ENCODE results near the gene EMD.

Gene EMD

GRCh38 chrX:154403858-154404257 is 24.8 kb downstream of the EMD start:
- Histone ChIP-seq H3K4me1 (ENCODE audit: control insufficient read depth in 2 of 2, insufficient read depth in 1 of 2, low read depth in 1 of 2, low read length in 2 of 2) (peaks cover 4 to 8% of the 10 kb centered on the region in 2 donors), H4K91ac (ENCODE audit: low read depth, low read length, poor library complexity) (no peak overlapping the region), H3K14ac (ENCODE audit: low read length) (no peak overlapping the region), H3K79me1 (ENCODE audit: low read depth, low read length) (no peaks in the 10 kb centered on the region), H3K23ac (ENCODE audit: low read depth, low read length, poor library complexity) (no peak overlapping the region), H2BK5ac (ENCODE audit: low read length) (no peak overlapping the region), H3K27ac (replicated peaks; ENCODE audit: low read length) (no peak overlapping the region), H3K4ac (ENCODE audit: low read length) (no peak overlapping the region), H2BK120ac (ENCODE audit: low read depth, low read length) (no peak overlapping the region), H2AFZ (ENCODE audit: low read length) (no peak overlapping the region), H2BK12ac (ENCODE audit: low read length) (no peak overlapping the region), H3K18ac (ENCODE audit: low read length) (no peak overlapping the region), H3K36me3 (replicated peaks in 1 of 2; ENCODE audit: control insufficient read depth in 2 of 2, insufficient read depth in 2 of 2, low read length in 2 of 2) (peaks cover 18 to 26% of the 10 kb centered on the region in 2 donors), H3K4me3 (ENCODE audit: low read length in 2 of 2) (no peak overlapping the region), H3K27me3 (ENCODE audit: control insufficient read depth in 3 of 3, insufficient read depth in 3 of 3, low read depth in 1 of 3, low read length in 3 of 3) (no peaks in the 10 kb centered on the region), H3K4me2 (ENCODE audit: insufficient read depth, low read length, poor library complexity, severe bottlenecking) (no peak overlapping the region), H2BK15ac (ENCODE audit: low read length) (no peak overlapping the region), H3K9me3 (replicated peaks in 1 of 2; ENCODE audit: control insufficient read depth in 2 of 2, insufficient read depth in 1 of 2, low read depth in 1 of 2, low read length in 2 of 2) (no peaks in the 10 kb centered on the region), H3K9ac (ENCODE audit: low read depth, low read length, poor library complexity) (no peak overlapping the region), H2AK5ac (ENCODE audit: low read depth, low read length) (no peak overlapping the region), H4K8ac (ENCODE audit: low read depth, low read length) (no peak overlapping the region)
- no CpG with 5 or more reads among the region's 4 CpGs for WGBS, 2 donors (ENCODE audit: extremely low coverage in 2 of 2, insufficient read length in 2 of 2, insufficient replicate concordance in 1 of 2)
- DNase-seq (ENCODE audit: low spot score), result no peak

DNA sequence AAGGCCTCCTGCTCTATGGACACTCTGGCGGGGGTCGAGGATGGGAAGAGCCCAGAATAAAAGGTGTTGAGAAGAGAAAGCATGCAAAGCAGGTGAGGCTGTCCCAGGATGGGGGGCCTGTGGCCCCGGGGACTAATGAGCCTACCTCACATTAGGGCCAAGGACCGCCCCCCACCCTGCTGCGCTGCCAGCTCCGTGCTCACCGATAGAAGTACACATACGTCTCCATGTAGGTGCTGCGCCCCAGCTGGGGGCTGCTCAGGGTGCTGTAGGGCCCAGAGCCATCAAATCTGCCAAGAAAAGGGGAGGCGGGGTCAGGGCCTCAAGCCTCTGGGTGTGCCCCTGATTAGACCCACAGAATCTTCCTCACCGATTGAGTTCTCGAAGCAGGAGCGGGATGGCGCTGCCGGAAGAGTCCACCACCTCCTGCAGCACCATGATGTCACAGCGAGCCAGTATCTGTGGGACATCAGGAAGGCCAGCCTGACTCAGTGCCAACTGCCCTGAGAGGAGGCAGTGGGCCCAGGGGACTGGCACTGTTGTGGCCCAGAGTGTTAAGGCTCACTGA is 25.6 kb downstream of the EMD start:
- Histone ChIP-seq H2BK15ac (ENCODE audit: low read length) (no peak overlapping the region), H3K4me2 (ENCODE audit: insufficient read depth, low read length, poor library complexity, severe bottlenecking) (no peak overlapping the region), H3K4ac (ENCODE audit: low read length) (no peak overlapping the region), H2BK5ac (ENCODE audit: low read length) (no peak overlapping the region), H4K91ac (ENCODE audit: low read depth, low read length, poor library complexity) (no peak overlapping the region), H3K9ac (ENCODE audit: low read depth, low read length, poor library complexity) (no peak overlapping the region), H2AFZ (ENCODE audit: low read length) (no peak overlapping the region), H3K4me1 (ENCODE audit: control insufficient read depth in 2 of 2, insufficient read depth in 1 of 2, low read depth in 1 of 2, low read length in 2 of 2) (peaks cover 0 to 7% of the 10 kb centered on the region in 2 donors), H3K79me1 (ENCODE audit: low read depth, low read length) (no peaks in the 10 kb centered on the region), H3K27me3 (ENCODE audit: control insufficient read depth in 3 of 3, insufficient read depth in 3 of 3, low read depth in 1 of 3, low read length in 3 of 3) (no peaks in the 10 kb centered on the region), H3K9me3 (replicated peaks in 1 of 2; ENCODE audit: control insufficient read depth in 2 of 2, insufficient read depth in 1 of 2, low read depth in 1 of 2, low read length in 2 of 2) (no peaks in the 10 kb centered on the region), H2AK5ac (ENCODE audit: low read depth, low read length) (no peak overlapping the region), H3K27ac (replicated peaks; ENCODE audit: low read length) (no peak overlapping the region), H2BK12ac (ENCODE audit: low read length) (no peak overlapping the region), H3K36me3 (replicated peaks in 1 of 2; ENCODE audit: control insufficient read depth in 2 of 2, insufficient read depth in 2 of 2, low read length in 2 of 2) (peaks cover 11 to 17% of the 10 kb centered on the region in 2 donors), H2BK120ac (ENCODE audit: low read depth, low read length) (no peak overlapping the region), H3K23ac (ENCODE audit: low read depth, low read length, poor library complexity) (no peak overlapping the region), H3K4me3 (ENCODE audit: low read length in 2 of 2) (no peak overlapping the region), H3K14ac (ENCODE audit: low read length) (no peak overlapping the region), H3K18ac (ENCODE audit: low read length) (no peak overlapping the region), H4K8ac (ENCODE audit: low read depth, low read length) (no peak overlapping the region)
- DNase-seq (ENCODE audit: low spot score), result no peak
- no CpG with 5 or more reads among the region's 16 CpGs for WGBS, 2 donors (ENCODE audit: extremely low coverage in 2 of 2, insufficient read length in 2 of 2, insufficient replicate concordance in 1 of 2)

GRCh38 chrX:154408659-154409221 is 29.6 kb downstream of the EMD start:
- Histone ChIP-seq H3K18ac (ENCODE audit: low read length) (peak overlapping the region; percentile 27), H4K8ac (ENCODE audit: low read depth, low read length) (no peak overlapping the region), H2BK12ac (ENCODE audit: low read length) (peak overlapping the region; percentile 49), H2BK5ac (ENCODE audit: low read length) (no peak overlapping the region), H3K14ac (ENCODE audit: low read length) (no peak overlapping the region), H3K4me2 (ENCODE audit: insufficient read depth, low read length, poor library complexity, severe bottlenecking) (peak overlapping the region; percentile 14), H3K4me1 (ENCODE audit: control insufficient read depth in 2 of 2, insufficient read depth in 1 of 2, low read depth in 1 of 2, low read length in 2 of 2) (peaks cover 0 to 9% of the 10 kb centered on the region in 2 donors), H3K4ac (ENCODE audit: low read length) (no peak overlapping the region), H3K79me1 (ENCODE audit: low read depth, low read length) (no peaks in the 10 kb centered on the region), H3K4me3 (ENCODE audit: low read length in 2 of 2) (no peak overlapping the region), H3K23ac (ENCODE audit: low read depth, low read length, poor library complexity) (no peak overlapping the region), H4K91ac (ENCODE audit: low read depth, low read length, poor library complexity) (no peak overlapping the region), H2BK120ac (ENCODE audit: low read depth, low read length) (no peak overlapping the region), H2AK5ac (ENCODE audit: low read depth, low read length) (no peak overlapping the region), H3K9ac (ENCODE audit: low read depth, low read length, poor library complexity) (peak overlapping the region; percentile 3), H2BK15ac (ENCODE audit: low read length) (no peak overlapping the region), H2AFZ (ENCODE audit: low read length) (no peak overlapping the region), H3K27me3 (ENCODE audit: control insufficient read depth in 3 of 3, insufficient read depth in 3 of 3, low read depth in 1 of 3, low read length in 3 of 3) (no peaks in the 10 kb centered on the region), H3K36me3 (replicated peaks in 1 of 2; ENCODE audit: control insufficient read depth in 2 of 2, insufficient read depth in 2 of 2, low read length in 2 of 2) (peaks cover 5 to 8% of the 10 kb centered on the region in 2 donors), H3K9me3 (replicated peaks in 1 of 2; ENCODE audit: control insufficient read depth in 2 of 2, insufficient read depth in 1 of 2, low read depth in 1 of 2, low read length in 2 of 2) (no peaks in the 10 kb centered on the region), H3K27ac (replicated peaks; ENCODE audit: low read length) (peak overlapping the region; percentile 26)
- WGBS, 2 donors (ENCODE audit: extremely low coverage in 2 of 2, insufficient read length in 2 of 2, insufficient replicate concordance in 1 of 2), result no CpG with 5 or more reads among the region's 10 CpGs
- DNase-seq (ENCODE audit: low spot score), result no peak

DNA sequence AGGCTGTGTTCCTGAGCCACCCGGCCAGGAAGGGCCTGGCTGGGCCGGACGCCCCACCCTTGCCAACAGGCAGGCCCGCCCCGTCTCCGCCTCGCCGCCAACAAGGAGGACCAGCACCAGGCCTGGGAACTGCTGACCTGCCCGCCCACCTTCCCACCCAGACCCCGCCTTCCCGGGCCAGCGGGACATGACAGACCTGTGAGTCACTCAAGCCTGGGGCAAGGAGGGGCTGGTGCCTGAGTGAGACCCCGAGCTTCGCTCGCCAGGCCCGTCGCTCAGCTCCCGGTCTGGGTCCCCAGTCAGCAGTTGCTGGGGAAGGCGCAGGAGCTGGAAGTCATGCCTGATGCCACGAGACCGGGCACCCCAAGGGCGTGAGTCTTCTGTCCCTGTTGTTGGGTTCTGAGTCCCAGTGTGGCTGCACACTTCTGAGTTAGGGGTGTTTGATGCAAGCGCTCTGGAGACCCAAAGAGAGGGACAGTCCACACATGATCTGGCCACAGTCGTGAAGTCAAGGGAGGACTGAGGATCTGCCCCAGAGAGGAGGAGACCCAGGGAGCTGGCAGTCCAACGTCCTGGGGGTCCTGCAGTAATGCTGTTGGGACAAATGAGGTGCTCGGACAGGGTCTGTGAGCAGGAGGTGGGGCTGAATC is 30.3 kb downstream of the EMD start, which contains the start of gene DNASE1L1:
Gene DNASE1L1 (minus strand): TSS at position 33 of the 650 bp plus-strand sequence. CDS start 3,686 bp downstream, outside the sequence.
- peak within 1 kb of the TSS; percentile 14 for H3K4me2 ChIP-seq (ENCODE audit: insufficient read depth, low read length, poor library complexity, severe bottlenecking)
- no peak within 1 kb of the TSS for H4K8ac ChIP-seq (ENCODE audit: low read depth, low read length)
- no peak within 1 kb of the TSS for H2BK120ac ChIP-seq (ENCODE audit: low read depth, low read length)
- H3K4ac ChIP-seq (ENCODE audit: low read length), result no peak within 1 kb of the TSS
- H3K79me1 ChIP-seq (ENCODE audit: low read depth, low read length), result no peaks in the 10 kb centered on the region
- H3K27ac ChIP-seq (replicated peaks; ENCODE audit: low read length), result peak within 1 kb of the TSS; percentile 50
- no peaks in the 10 kb centered on the region for H3K27me3 ChIP-seq (ENCODE audit: control insufficient read depth in 3 of 3, insufficient read depth in 3 of 3, low read depth in 1 of 3, low read length in 3 of 3)
- DNase-seq (ENCODE audit: low spot score), result peak; percentile 69
- no peaks in the 10 kb centered on the region for H3K9me3 ChIP-seq (replicated peaks in 1 of 2; ENCODE audit: control insufficient read depth in 2 of 2, insufficient read depth in 1 of 2, low read depth in 1 of 2, low read length in 2 of 2)
- peak within 1 kb of the TSS; percentile 71 for H3K18ac ChIP-seq (ENCODE audit: low read length)
- H3K9ac ChIP-seq (ENCODE audit: low read depth, low read length, poor library complexity), result peak within 1 kb of the TSS; percentile 50
- peak within 1 kb of the TSS; percentile 49 for H2BK12ac ChIP-seq (ENCODE audit: low read length)
- peaks cover 7 to 11% of the 10 kb centered on the region in 2 donors for H3K36me3 ChIP-seq (replicated peaks in 1 of 2; ENCODE audit: control insufficient read depth in 2 of 2, insufficient read depth in 2 of 2, low read length in 2 of 2)
- no peak within 1 kb of the TSS for H3K23ac ChIP-seq (ENCODE audit: low read depth, low read length, poor library complexity)
- H4K91ac ChIP-seq (ENCODE audit: low read depth, low read length, poor library complexity), result no peak within 1 kb of the TSS
- H2BK15ac ChIP-seq (ENCODE audit: low read length), result no peak within 1 kb of the TSS
- no peak within 1 kb of the TSS for H3K4me3 ChIP-seq (ENCODE audit: low read length in 2 of 2)
- no peak within 1 kb of the TSS for H2BK5ac ChIP-seq (ENCODE audit: low read length)
- no CpG with 5 or more reads among the region's 26 CpGs for WGBS, 2 donors (ENCODE audit: extremely low coverage in 2 of 2, insufficient read length in 2 of 2, insufficient replicate concordance in 1 of 2)
- H2AK5ac ChIP-seq (ENCODE audit: low read depth, low read length), result no peak within 1 kb of the TSS
- peaks cover 0 to 9% of the 10 kb centered on the region in 2 donors for H3K4me1 ChIP-seq (ENCODE audit: control insufficient read depth in 2 of 2, insufficient read depth in 1 of 2, low read depth in 1 of 2, low read length in 2 of 2)
- no peak within 1 kb of the TSS for H3K14ac ChIP-seq (ENCODE audit: low read length)
- H2AFZ ChIP-seq (ENCODE audit: low read length), result no peak within 1 kb of the TSS
